Fibroblast of skin of abdomen (primary cell): ENCODE data around the gene PAX5.

Source experiments
- DNase-seq: peaks from one replicate; pipeline ENCODE4 v3.0.0-alpha.2; 2013

The PAX5 gene

GRCh38 chr9:37037503-37038301, 3.6 kb upstream of the PAX5 start:
- no peak for DNase-seq

GRCh38 chr9:37036776-37037502, 2.9 kb upstream of the PAX5 start:
- DNase-seq: no peak

GRCh38 chr9:37036371-37036775, 2.3 kb upstream of the PAX5 start:
- no peak for DNase-seq

GRCh38 chr9:37035648-37036370, 1.7 kb upstream of the PAX5 start:
- no peak for DNase-seq

GRCh38 chr9:37034938-37035647, 1.0 kb upstream of the PAX5 start:
- no peak for DNase-seq

GRCh38 chr9:37034305-37034937, 353 bp upstream of the PAX5 start:
- no peak for DNase-seq

GRCh38 chr9:37033141-37033540, 927 bp downstream of the PAX5 start:
- DNase-seq: no peak

- no peak for DNase-seq
These were observed 1.4 kb downstream of the PAX5 start for GRCh38 chr9:37032713-37033112.

GRCh38 chr9:37031902-37032301, 2.2 kb downstream of the PAX5 start:
- DNase-seq: no peak

GRCh38 chr9:37031081-37031480, 3.0 kb downstream of the PAX5 start:
- no peak for DNase-seq

GRCh38 chr9:37030611-37030939, 3.5 kb downstream of the PAX5 start:
- DNase-seq: no peak

- DNase-seq: no peak
These were observed 4.1 kb downstream of the PAX5 start for GRCh38 chr9:37029776-37030610.

GRCh38 chr9:37029304-37029775, 4.7 kb downstream of the PAX5 start:
- no peak for DNase-seq

GRCh38 chr9:37028420-37029031, 5.5 kb downstream of the PAX5 start:
- no peak for DNase-seq

- peak; percentile 84 for DNase-seq
These were observed 6.3 kb downstream of the PAX5 start for GRCh38 chr9:37027582-37028419.

GRCh38 chr9:37026931-37027581, 7.0 kb downstream of the PAX5 start:
- no peak for DNase-seq

- DNase-seq: no peak
These were observed 7.7 kb downstream of the PAX5 start for GRCh38 chr9:37026113-37026930.

- DNase-seq: no peak
These were observed 8.3 kb downstream of the PAX5 start for GRCh38 chr9:37025823-37026112.
